HG03175 (cell line): ENCODE measurements around the gene TTC22.
A peak's percentile ranks its signal among the peaks of the same experiment; 100 is the strongest.

Experiments
- ATAC-seq: cut with Tn5 transposase; IDR thresholded peaks from one replicate; pipeline ENCODE4 v1.9.1; 2021; ENCODE audit warnings: mild to moderate bottlenecking, moderate library complexity; ENCODE audit not compliant: unreplicated experiment

TTC22 gene

GRCh38 chr1:54808443-54809207, 7.5 kb upstream of the TTC22 start:
- no peak for ATAC-seq

- no peak for ATAC-seq
Observed at GRCh38 chr1:54807756-54808155, 6.6 kb upstream of the TTC22 start.

- no peak for ATAC-seq
Observed at GRCh38 chr1:54806931-54807611, 5.9 kb upstream of the TTC22 start.

- no peak for ATAC-seq
Observed at GRCh38 chr1:54805981-54806381, 4.9 kb upstream of the TTC22 start.

GRCh38 chr1:54805466-54805865, 4.3 kb upstream of the TTC22 start:
- no peak for ATAC-seq

GRCh38 chr1:54804471-54805132, 3.5 kb upstream of the TTC22 start:
- ATAC-seq = no peak

GRCh38 chr1:54803761-54804470, 2.8 kb upstream of the TTC22 start:
- ATAC-seq = no peak

- ATAC-seq = no peak
Observed at GRCh38 chr1:54800041-54800898, 853 bp downstream of the TTC22 start.

GRCh38 chr1:54798769-54799641, 2.1 kb downstream of the TTC22 start:
- ATAC-seq = peak; percentile 34

GRCh38 chr1:54798206-54798605, 2.9 kb downstream of the TTC22 start:
- ATAC-seq = no peak

- no peak for ATAC-seq
Observed at GRCh38 chr1:54796902-54797301, 4.2 kb downstream of the TTC22 start.

- ATAC-seq = no peak
Observed at GRCh38 chr1:54795841-54796468, 5.2 kb downstream of the TTC22 start.

GRCh38 chr1:54795356-54795665, 5.8 kb downstream of the TTC22 start:
- ATAC-seq = no peak

GRCh38 chr1:54794451-54795355, 6.4 kb downstream of the TTC22 start:
- no peak for ATAC-seq

GRCh38 chr1:54792686-54793282, 8.3 kb downstream of the TTC22 start:
- no peak for ATAC-seq

- ATAC-seq = no peak
Observed at GRCh38 chr1:54791880-54792522, 9.1 kb downstream of the TTC22 start.

GRCh38 chr1:54788459-54788858, 12.7 kb downstream of the TTC22 start:
- ATAC-seq = no peak
